T47D (cell line): ENCODE results near the gene ACOT4.
A peak's percentile ranks its signal among the peaks of the same experiment; 100 is the strongest.
"Not testable (repeated sequence)": the region's sequence is repeated elsewhere in the genome, so short reads cannot be mapped to it uniquely, and the experiment has no call there.

ENCODE experiments used
- DNase-seq, 2 experiments: peaks; one replicate each; pipeline versions ENCODE4 v3.0.0 to v3.0.0-alpha.2; 2011 to 2012; ENCODE audit warnings: low read depth in 1 of 2, low spot score in 1 of 2
- JUND ChIP-seq: IDR thresholded peaks from 2 replicates; pipeline ENCODE4 v1.6.1; 2012; ENCODE audit warnings: low read depth
- in situ Hi-C: cut with HindIII; loops from 2 replicates; pipeline ENCODE4 v1.10.0; 2016; ENCODE audit warnings: low sequenced_read_pairs, low pct_unique_long_range_greater_than_20kb

Gene ACOT4

DNA sequence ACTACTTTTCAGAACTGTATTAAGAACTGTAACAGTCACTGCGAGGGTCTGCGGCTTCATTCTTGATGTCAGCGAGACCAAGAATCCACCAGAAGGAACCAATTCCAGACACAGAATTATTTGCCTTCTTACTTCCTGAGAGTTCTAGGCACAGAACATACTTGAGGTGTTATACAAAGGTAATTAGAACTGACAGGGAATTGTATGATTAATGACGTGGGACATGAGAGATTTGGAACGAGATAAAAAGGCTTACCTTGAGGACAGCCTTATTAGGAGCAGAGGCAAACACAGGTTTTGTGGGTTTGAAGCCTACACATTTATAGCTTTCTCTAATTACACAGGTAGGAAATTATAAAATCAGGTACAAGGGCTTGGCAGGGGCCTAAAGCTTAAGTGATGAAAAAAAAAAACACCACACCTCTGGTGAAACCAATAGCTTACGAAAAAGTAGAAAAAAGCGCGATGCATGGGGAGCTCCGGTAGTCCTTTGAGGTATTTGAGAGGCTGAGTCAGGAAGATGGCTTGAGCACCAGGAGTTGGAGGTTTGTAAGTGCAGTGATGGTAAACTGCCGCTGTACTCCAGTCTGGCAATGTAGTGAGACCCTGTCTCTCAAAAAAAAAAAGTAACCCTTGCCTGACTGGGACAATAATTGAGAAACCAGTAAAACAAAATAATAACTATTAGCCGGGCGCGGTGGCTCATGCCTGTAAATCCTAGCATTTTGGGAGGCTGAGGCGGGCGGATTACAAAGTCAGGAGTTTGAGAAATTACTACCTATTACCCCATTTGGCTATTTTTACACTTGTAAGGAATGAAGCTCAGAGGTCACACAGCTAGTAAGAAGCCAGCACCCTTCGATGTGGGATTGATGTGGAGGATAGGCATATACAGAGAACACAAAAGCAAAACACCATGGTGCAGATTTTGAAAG lies 23.5 kb upstream of the ACOT4 start:
- in situ Hi-C loops: no loop called here
- DNase-seq: peak in 1 of 2 experiments; percentile 78
- TF ChIP-seq JUND: no peak

DNA sequence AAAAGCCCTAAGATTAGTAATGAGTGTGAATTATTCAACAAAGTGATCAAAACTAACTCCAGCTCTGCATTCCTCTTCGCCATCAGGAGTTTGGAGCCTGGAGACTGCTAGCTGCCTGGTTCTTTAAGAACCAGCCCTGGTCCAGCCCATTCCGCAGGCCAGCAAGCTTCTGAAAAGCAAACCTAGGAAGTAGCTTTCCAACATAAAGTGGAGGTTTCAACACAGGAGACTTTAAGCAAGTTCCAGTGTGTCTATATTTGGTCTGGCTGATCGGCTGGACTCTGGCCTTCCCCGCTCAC lies 22.8 kb upstream of the ACOT4 start:
- in situ Hi-C loops, DNase-seq: not testable (repeated sequence)

- in situ Hi-C loops: not testable (repeated sequence)
- DNase-seq: peak; percentile 83 to 97
- TF ChIP-seq JUND: 0 out of 2 replicates have a peak, but pooled peaks have one; percentile 26
These were observed 22.3 kb upstream of the ACOT4 start, which contains the start of gene ACOT2 for GRCh38 chr14:73569185-73569958. TSS of gene ACOT2 (plus strand) at chr14:73569213. CDS start at chr14:73569241, 28 bp downstream.

DNA sequence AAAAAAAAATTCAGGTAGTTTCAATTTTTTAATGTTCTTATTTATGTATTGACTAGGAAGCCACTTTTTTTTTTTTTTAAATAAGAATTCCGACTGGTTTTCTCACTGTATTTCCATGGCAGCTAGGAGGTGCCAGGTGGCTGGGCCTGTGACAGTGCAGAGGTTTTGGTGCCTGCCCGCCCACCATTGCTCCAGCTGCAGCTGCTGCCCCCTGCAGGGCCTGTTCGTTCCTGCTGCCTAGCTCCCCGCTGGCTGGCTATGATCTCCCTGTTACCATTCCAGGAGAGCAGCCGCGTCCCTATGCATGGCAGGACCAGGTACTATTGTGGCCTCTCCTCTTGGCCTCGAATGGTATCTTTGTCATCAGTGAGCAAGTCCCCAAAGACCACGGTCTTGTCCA lies 20.8 kb upstream of the ACOT4 start:
- in situ Hi-C loops: not testable (repeated sequence)
- peak in 1 of 2 experiments; percentile 74 for DNase-seq

GRCh38 chr14:73573034-73573433 lies 18.6 kb upstream of the ACOT4 start:
- in situ Hi-C loops: not testable (repeated sequence)
- DNase-seq: peak in 1 of 2 experiments; percentile 88

DNA sequence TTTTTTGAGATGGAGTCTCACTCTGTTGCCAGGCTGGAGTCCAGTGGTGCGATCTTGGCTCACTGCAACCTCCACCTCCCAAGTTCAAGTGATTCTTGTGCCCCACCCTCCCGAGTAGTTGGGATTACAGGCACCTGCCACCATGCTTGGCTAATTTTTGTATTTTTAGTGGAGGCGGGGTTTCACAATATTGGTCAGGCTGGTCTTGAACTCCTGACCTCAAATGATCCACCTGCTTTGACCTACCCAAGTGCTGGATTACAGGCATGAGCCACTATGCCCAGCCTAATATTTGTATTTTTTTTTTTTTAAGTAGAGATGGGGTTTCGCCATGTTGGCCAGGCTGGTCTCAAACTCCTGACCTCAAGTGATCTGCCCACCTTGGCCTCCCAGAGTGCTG lies 17.9 kb upstream of the ACOT4 start:
- DNase-seq, in situ Hi-C loops: not testable (repeated sequence)

DNA sequence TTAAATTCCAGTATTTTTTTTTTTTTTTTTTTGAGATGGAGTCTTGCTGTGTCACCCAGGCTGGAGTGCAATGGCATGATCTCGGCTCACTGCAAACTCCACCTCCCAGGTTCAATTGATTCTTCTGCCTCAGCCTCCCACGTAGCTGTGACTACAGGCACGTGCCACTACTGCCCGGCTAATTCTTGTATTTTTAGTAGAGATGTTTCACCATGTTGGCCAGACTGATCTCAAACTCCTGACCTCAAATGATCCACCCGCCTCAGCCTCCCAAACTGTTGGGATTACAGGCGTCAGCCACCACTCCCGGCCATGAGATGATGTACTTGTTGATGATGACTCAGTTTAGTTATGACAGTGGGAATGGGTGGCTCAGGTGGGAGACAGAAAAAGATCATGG lies 17.4 kb upstream of the ACOT4 start:
- in situ Hi-C loops, DNase-seq: not testable (repeated sequence)

GRCh38 chr14:73576391-73576790 lies 15.3 kb upstream of the ACOT4 start:
- no peak for DNase-seq
- in situ Hi-C loops: no loop called here
- no peak for TF ChIP-seq JUND

GRCh38 chr14:73577214-73577613 lies 14.5 kb upstream of the ACOT4 start:
- in situ Hi-C loops, DNase-seq: not testable (repeated sequence)

GRCh38 chr14:73582102-73582979 lies 9.3 kb upstream of the ACOT4 start:
- in situ Hi-C loops, DNase-seq: not testable (repeated sequence)

DNA sequence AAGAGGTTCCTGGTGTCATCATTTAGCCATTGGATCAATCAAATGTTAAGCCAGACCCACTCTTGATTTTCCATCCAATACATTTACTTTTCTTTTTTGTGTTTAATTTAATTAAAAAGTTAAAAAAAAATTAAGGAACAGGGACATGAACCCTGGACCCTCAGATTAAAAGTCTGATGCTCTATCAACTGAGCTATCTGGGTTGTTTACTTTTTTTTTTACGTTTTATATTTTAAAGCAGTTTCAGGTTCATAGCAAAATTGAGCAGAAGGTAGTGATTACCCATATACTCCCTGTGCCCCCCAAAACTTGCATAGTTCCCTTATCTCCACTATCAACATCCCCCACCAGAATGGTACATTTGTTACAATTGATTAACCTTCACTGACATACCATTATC lies 3.0 kb upstream of the ACOT4 start:
- DNase-seq: no peak
- in situ Hi-C loops: no loop called here
- TF ChIP-seq JUND: no peak

DNA sequence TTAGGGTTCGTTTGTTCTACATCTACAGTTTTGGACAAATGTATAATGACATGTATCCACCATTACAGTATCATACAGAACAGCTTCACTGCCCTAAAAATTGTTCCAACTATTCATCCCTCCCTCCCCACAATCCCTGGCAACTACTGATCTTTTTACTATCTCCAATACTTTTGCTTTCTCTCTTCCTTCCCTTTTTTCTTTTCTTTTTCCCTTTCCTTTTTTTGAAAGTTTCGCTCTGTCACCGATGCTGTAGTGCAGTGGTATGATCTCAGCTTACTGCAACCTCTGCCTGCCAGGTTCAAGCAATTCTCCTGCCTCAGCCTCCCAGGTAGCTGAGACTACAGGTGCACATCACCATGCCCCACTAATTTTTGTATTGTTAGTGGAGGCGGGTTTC lies 2.6 kb upstream of the ACOT4 start:
- DNase-seq: no peak
- no peak for TF ChIP-seq JUND
- in situ Hi-C loops: no loop called here

- DNase-seq, in situ Hi-C loops: not testable (repeated sequence)
These were observed 1.0 kb upstream of the ACOT4 start for GRCh38 chr14:73590673-73591004.
